H1 (cell line): Measurements from ENCODE around the gene RGS11. TPM values are rescaled to one million over a fixed set of nuclear protein-coding genes. Genes with fewer than 3 reads are reported as not detected.

Experiments used
- BRCA1 ChIP-seq: IDR thresholded peaks from 2 replicates; pipeline ENCODE4 v1.6.1; 2012; ENCODE audit warnings: low read depth, low read length, improper control_type of control experiment
- CHD1 ChIP-seq: IDR thresholded peaks from 2 replicates; pipeline ENCODE4 v1.6.1; 2012; ENCODE audit warnings: low read depth, low read length, improper control_type of control experiment
- CHD7 ChIP-seq: fragments of 300-600 bp; sonication (generic); IDR thresholded peaks from 2 replicates; pipeline ENCODE4 v1.7.1; 2012; ENCODE audit warnings: low read length, moderate library complexity, mild to moderate bottlenecking, inconsistent platforms; ENCODE audit not compliant: insufficient replicate concordance
- GTF2F1 ChIP-seq: IDR thresholded peaks from 2 replicates; pipeline ENCODE4 v1.6.1; 2012; ENCODE audit warnings: low read depth, low read length, improper control_type of control experiment, borderline replicate concordance
- HDAC6 ChIP-seq: IDR thresholded peaks from one replicate; pipeline ENCODE4 v1.7.1; 2012; ENCODE audit warnings: low read depth, mild to moderate bottlenecking, inconsistent platforms, low read length, moderate library complexity
- KDM4A ChIP-seq: IDR thresholded peaks from one replicate; pipeline ENCODE4 v1.7.1; 2012; ENCODE audit warnings: low read depth, mild to moderate bottlenecking, moderate library complexity, low read length, inconsistent platforms; ENCODE audit not compliant: severe bottlenecking
- SAP30 ChIP-seq: fragments of 300-600 bp; sonication (generic); IDR thresholded peaks from 2 replicates; pipeline ENCODE4 v1.7.1; 2012; ENCODE audit warnings: low read length, moderate library complexity, mild to moderate bottlenecking, inconsistent platforms; ENCODE audit not compliant: insufficient read depth, insufficient replicate concordance
- polyA plus RNA-seq, 7 experiments: library from polyadenylated mRNA; depleted of rRNA in 3 of 7; stranded (reverse) in 5 of 7; unstranded in 2 of 7; fragments of >200 nt in 5 of 7; fragments of 200-250 nt in 2 of 7; gene quantifications; 1 replicate in 5 of 7; 2 replicates in 1 of 7; 4 replicates in 1 of 7; pipeline versions ENCODE4 v1.2.1 to v1.2.3, GENCODE V29; 2011 to 2013; ENCODE audit warnings: missing spikeins in 2 of 7, mixed read lengths in 2 of 7
- total RNA-seq: library from RNA; stranded (reverse); fragmentation: NEBNext Ultra II Directional; extraction: Animal tissue kit (Norgen Biotek cat#: 25700); gene quantifications from 2 replicates; pipeline ENCODE4 v1.2.1, GENCODE V29; 2021

The RGS11 gene
- total and polyA plus RNA-seq, 2 of the 8 experiments (the other 6 are each of a cell fraction or from before 2014, with no cell fraction given): 0.84 to 1.2 TPM

- TF ChIP-seq CHD7: no peak
- no peak for TF ChIP-seq GTF2F1
- no peak for TF ChIP-seq BRCA1
- TF ChIP-seq SAP30: no peak
- TF ChIP-seq CHD1: no peak
- no peak for TF ChIP-seq HDAC6
- TF ChIP-seq KDM4A: no peak
These were observed 44.5 kb upstream of the RGS11 start (continued) for GRCh38 chr16:320206-320605.
